ENCODE measurements around the gene FRAS1. TPM values are rescaled to one million over a fixed set of nuclear protein-coding genes. Genes with fewer than 3 reads are reported as not detected.

The FRAS1 gene
- total RNA-seq, 1 donor from 2014 or later = 28.4 TPM

DNA sequence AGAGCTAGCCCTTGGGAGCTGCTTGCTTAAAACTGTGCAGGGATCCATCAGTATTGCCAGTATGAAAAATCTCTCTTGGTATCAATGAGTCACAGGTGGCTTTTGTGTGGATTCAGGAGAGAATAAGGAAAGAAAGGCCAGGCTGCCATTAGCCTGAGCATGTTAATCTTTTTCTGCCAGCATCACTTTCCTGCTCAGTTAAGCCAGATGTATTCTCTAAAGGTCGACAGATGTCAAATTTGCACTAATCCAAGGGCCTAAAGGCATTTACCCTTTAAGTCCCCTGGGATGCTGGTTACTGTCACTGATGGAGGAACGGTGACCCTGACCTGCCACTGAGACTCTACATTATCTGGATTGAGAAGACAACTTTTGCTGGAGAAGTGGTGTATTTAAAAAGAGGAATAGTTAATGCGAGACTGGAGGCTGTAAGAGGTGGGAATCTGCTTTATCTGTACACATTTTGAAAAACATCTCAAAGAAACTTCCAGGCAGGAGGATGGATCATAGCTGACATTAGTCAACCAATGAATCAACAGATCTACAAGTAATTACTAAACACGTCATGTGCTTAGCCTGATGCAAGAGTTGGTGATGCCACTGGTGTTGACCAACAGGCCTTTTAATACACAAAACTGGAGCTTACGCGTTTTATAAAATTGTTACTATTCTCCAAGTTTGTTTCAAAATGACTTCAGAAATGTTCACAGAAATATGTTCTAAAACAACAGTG is 253.1 kb downstream of the FRAS1 start:
- TF ChIP-seq, protein P1, sequence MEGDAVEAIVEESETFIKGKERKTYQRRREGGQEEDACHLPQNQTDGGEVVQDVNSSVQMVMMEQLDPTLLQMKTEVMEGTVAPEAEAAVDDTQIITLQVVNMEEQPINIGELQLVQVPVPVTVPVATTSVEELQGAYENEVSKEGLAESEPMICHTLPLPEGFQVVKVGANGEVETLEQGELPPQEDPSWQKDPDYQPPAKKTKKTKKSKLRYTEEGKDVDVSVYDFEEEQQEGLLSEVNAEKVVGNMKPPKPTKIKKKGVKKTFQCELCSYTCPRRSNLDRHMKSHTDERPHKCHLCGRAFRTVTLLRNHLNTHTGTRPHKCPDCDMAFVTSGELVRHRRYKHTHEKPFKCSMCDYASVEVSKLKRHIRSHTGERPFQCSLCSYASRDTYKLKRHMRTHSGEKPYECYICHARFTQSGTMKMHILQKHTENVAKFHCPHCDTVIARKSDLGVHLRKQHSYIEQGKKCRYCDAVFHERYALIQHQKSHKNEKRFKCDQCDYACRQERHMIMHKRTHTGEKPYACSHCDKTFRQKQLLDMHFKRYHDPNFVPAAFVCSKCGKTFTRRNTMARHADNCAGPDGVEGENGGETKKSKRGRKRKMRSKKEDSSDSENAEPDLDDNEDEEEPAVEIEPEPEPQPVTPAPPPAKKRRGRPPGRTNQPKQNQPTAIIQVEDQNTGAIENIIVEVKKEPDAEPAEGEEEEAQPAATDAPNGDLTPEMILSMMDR (IDR thresholded peaks at IDR 0.05; ENCODE audit: insufficient read depth, low read length, poor library complexity, severe bottlenecking) = no peak
- no peaks in the 10 kb centered on the region for H3K27me3 ChIP-seq (ENCODE audit: control insufficient read depth, insufficient read depth, low read length)
- no peak overlapping the region for H3K4me3 ChIP-seq (ENCODE audit: low read depth, low read length)
- H3K36me3 ChIP-seq (ENCODE audit: control insufficient read depth, insufficient read depth, low read length) = peaks cover 2% of the 10 kb centered on the region
- no peak for DNase-seq (ENCODE audit: low read depth)

DNA sequence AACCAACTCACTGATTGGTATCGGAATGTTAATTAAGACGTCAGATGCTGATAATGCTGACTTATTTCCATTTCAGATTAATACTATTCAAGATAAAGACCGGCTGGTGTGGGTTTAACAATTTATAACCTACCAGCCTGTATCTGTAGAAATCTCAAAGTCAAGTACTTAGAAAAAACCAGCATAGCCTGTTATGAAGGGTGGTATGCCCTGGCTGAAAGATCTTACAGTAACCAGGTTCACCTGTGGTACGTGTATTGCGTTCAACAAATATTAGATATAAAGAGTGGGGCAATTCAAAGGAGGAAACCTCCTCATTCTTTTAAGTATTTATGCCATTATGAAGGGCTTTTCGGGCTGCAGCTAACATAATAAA is 253.6 kb downstream of the FRAS1 start:
- no peak for DNase-seq (ENCODE audit: low read depth)
- H3K27me3 ChIP-seq (ENCODE audit: control insufficient read depth, insufficient read depth, low read length) = no peaks in the 10 kb centered on the region
- peaks cover 2% of the 10 kb centered on the region for H3K36me3 ChIP-seq (ENCODE audit: control insufficient read depth, insufficient read depth, low read length)
- TF ChIP-seq, protein P1 (IDR thresholded peaks at IDR 0.05; ENCODE audit: insufficient read depth, low read length, poor library complexity, severe bottlenecking) = no peak
- no peak overlapping the region for H3K4me3 ChIP-seq (ENCODE audit: low read depth, low read length)

DNA sequence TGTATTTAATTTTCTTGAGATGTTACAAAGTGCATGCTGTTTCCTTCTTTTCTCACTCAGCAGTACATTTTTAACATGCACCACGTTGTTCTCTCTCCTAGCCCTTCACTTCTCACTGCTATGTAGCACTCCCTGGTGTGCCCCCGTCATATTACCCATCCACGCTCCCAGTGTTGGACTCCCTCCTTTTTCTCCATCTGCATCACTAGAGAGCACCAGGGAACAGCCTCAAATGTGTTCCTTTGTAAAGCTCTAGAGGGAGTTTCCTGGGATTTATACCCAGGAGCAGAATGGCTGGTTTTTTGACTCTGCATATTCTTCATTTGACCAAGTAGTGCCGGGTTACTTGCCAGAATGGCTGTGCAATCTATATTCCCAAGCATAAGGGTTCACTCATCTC is 254.2 kb downstream of the FRAS1 start:
- Histone ChIP-seq H3K4me3 (ENCODE audit: low read depth, low read length) (no peak overlapping the region), H3K36me3 (ENCODE audit: control insufficient read depth, insufficient read depth, low read length) (peaks cover 2% of the 10 kb centered on the region), H3K27me3 (ENCODE audit: control insufficient read depth, insufficient read depth, low read length) (no peaks in the 10 kb centered on the region)
- TF ChIP-seq, protein P1 (IDR thresholded peaks at IDR 0.05; ENCODE audit: insufficient read depth, low read length, poor library complexity, severe bottlenecking) = no peak
- DNase-seq (ENCODE audit: low read depth) = no peak

GRCh38 chr4:78312989-78313753 is 256.0 kb downstream of the FRAS1 start:
- no peak for DNase-seq (ENCODE audit: low read depth)
- H3K27me3 ChIP-seq (ENCODE audit: control insufficient read depth, insufficient read depth, low read length) = no peaks in the 10 kb centered on the region
- TF ChIP-seq, protein P1 (IDR thresholded peaks at IDR 0.05; ENCODE audit: insufficient read depth, low read length, poor library complexity, severe bottlenecking) = no peak
- no peaks in the 10 kb centered on the region for H3K36me3 ChIP-seq (ENCODE audit: control insufficient read depth, insufficient read depth, low read length)
- no peak overlapping the region for H3K4me3 ChIP-seq (ENCODE audit: low read depth, low read length)

DNA sequence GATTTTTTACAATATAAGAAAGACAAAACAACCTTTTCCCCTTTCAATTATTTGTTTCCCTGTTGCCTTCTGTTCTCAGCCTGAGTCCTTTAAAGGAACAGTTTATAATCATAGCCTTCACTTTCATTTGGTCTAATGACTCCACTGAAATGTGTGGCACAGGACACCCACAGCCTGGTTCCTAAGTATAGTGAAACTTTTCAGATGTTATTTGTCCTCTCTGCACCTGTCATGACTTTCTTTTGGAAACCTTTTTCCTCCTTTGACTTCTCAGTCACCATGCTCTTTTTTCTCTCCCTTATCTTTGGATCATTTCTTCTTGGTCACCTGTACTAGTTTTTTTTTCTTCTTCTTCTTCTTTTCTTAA is 256.6 kb downstream of the FRAS1 start:
- no peaks in the 10 kb centered on the region for H3K27me3 ChIP-seq (ENCODE audit: control insufficient read depth, insufficient read depth, low read length)
- no peak for DNase-seq (ENCODE audit: low read depth)
- TF ChIP-seq, protein P1 (IDR thresholded peaks at IDR 0.05; ENCODE audit: insufficient read depth, low read length, poor library complexity, severe bottlenecking) = no peak
- H3K4me3 ChIP-seq (ENCODE audit: low read depth, low read length) = no peak overlapping the region
- H3K36me3 ChIP-seq (ENCODE audit: control insufficient read depth, insufficient read depth, low read length) = no peaks in the 10 kb centered on the region
